ENCODE results near the gene DGCR6L. TPM values are rescaled to one million over a fixed set of nuclear protein-coding genes. Genes with fewer than 3 reads are reported as not detected.
A peak's percentile ranks its signal among the peaks of the same experiment; 100 is the strongest.
"Not testable (repeated sequence)": the region's sequence is repeated elsewhere in the genome, so short reads cannot be mapped to it uniquely, and the experiment has no call there.

DGCR6L gene
- total RNA-seq, 1 experiment from 2014 or later = 50.7 TPM

DNA sequence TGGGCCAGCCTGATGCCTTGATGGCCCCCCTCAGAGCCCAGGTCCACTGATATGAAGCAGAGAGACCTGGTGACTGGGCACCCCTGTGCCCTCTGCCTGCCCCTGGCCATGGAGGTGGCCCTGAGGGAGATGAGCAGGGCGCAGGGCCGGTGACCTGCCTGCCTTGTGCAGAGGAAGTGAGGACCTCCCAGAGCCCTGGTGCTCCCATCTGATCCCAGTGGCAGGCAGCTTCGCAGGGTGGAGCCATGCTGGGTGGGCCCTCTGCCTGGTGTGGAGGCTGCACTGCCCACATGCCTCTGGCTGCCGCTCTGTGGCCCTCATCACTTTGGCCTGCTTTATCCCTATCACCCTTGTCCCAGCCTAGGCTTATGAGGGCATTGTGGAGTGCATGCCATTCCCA is 50.7 kb downstream of the DGCR6L start:
- H3K27ac ChIP-seq (ENCODE audit: low read depth, low read length, poor library complexity, severe bottlenecking); BruUV-seq (replicated peaks); H3K4me1 ChIP-seq (ENCODE audit: insufficient read depth, low read length, poor library complexity, severe bottlenecking); H3K27me3 ChIP-seq (replicated peaks; ENCODE audit: insufficient read depth, low read depth, low read length, poor library complexity); H3K36me3 ChIP-seq (ENCODE audit: insufficient read depth, low read length, poor library complexity, severe bottlenecking); H3K9me3 ChIP-seq (ENCODE audit: low read depth, low read length, poor library complexity, severe bottlenecking); intact Hi-C loops (cut with micrococcal nuclease; ENCODE audit: unreplicated experiment); H3K4me3 ChIP-seq (ENCODE audit: low read depth, low read length, poor library complexity, severe bottlenecking); DNase-seq (ENCODE audit: low spot score); CTCF ChIA-PET; POLR2A ChIA-PET (ENCODE audit: low non-redundant PET): not testable (repeated sequence)

DNA sequence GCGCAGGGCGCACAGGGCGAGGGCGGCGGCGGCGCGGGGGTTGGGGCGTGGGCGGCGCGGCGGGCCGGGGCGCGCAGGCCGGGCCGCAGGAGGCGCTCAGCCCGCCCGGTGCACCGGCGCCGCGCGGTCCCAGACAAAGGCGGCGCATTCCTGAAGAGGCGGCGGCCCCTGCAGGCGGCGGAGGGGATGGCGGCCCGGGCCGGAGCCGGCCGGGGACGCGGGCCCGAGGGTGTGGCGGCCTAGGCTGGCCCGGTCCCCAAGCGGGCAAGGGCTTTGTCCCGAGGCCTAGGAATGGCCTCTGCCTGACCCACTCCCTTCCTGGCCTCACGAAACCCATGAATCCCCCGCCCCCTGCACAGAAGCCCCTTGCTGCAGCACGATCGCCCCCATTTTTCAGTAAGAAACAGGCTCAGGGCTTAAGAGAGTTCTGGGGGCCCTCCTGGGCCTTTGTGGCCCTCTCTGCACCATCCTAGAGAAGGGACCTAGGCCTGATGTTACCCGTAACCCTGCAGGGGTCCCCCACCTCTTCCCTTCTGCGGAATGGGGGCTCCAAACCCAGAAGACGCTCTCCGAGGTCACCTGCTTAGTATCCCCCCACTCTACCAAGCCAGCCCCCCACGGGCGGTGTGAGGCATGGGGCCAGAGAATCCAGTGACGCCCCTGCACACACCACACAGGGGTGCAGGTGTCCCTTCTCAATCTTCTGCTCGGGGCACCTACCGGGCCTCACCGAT is 51.4 kb downstream of the DGCR6L start, which contains the start of gene RTN4R:
RTN4R (minus strand) TSS at position 40 of the 734 bp plus-strand sequence. CDS start 226 bp downstream, outside the sequence.
- intact Hi-C loops (cut with micrococcal nuclease; ENCODE audit: unreplicated experiment) = loop anchor here (1.0 kb wide), 1 partner anchor 111 kb away; no protein-coding TSS in a partner anchor

DNA sequence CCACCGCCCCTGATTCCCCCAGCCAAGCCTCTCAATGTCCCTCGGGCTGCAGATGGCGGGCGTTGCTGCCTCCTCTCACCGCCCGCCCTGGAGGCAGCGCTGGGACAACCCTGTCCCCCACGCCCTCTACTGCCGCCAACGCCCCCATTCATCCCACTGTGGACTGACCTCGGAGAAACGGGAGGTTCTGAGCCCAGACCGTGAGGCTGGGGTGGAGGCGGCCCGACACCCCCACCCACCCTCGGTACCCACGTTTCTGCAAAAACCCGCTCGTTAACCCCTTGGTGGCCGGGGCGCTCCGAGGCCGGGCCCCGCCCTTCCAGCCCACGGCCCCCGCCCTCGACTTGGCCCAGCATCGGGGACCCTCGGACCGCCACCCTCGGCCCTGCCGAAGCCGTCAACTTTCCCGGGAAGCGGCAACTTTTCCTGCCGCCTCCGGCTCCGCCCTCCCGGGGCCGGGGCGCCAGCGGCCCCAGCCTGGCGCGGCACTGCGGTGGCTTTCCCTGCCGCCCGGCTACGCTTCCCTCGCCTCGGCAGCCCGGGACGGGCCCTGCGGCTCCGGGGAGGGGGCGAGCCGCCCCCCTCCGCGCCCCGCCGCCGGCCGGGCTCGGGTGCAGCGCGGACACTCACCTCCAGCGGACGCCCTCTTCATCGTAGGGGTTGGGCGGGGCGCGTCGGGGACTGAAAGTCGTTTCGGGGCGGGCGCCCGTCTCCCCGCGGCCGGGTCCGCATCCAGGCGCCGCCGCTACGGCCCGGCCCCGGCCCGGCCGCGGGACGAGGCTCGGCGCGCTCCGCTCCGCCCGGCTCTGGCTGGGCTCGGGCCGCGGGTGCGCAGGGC is 52.2 kb downstream of the DGCR6L start:
- TF ChIP-seq, protein P1, sequence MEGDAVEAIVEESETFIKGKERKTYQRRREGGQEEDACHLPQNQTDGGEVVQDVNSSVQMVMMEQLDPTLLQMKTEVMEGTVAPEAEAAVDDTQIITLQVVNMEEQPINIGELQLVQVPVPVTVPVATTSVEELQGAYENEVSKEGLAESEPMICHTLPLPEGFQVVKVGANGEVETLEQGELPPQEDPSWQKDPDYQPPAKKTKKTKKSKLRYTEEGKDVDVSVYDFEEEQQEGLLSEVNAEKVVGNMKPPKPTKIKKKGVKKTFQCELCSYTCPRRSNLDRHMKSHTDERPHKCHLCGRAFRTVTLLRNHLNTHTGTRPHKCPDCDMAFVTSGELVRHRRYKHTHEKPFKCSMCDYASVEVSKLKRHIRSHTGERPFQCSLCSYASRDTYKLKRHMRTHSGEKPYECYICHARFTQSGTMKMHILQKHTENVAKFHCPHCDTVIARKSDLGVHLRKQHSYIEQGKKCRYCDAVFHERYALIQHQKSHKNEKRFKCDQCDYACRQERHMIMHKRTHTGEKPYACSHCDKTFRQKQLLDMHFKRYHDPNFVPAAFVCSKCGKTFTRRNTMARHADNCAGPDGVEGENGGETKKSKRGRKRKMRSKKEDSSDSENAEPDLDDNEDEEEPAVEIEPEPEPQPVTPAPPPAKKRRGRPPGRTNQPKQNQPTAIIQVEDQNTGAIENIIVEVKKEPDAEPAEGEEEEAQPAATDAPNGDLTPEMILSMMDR (conservative IDR thresholded peaks at IDR 0.05; ENCODE audit: low read depth, low read length) = no peak
- TF ChIP-seq EZH2 (IDR thresholded peaks at IDR 0.05; ENCODE audit: borderline replicate concordance, low read depth, low read length, poor library complexity, severe bottlenecking) = no peak
- peak; percentile 25 for DNase-seq (ENCODE audit: low spot score)
- no peaks in the 10 kb centered on the region for H3K9me3 ChIP-seq (ENCODE audit: low read depth, low read length, poor library complexity, severe bottlenecking)
- intact Hi-C loops (cut with micrococcal nuclease; ENCODE audit: unreplicated experiment) = loop anchor here (1.0 kb wide), 1 partner anchor 110 kb away; no protein-coding TSS in a partner anchor
- no peaks in the 10 kb centered on the region for H3K27me3 ChIP-seq (replicated peaks; ENCODE audit: insufficient read depth, low read depth, low read length, poor library complexity)
- BruUV-seq (replicated peaks) = no TSS peak
- ChIA-PET POLR2A (ENCODE audit: low non-redundant PET) (no interaction called here), CTCF (no interaction called here)
- H3K27ac ChIP-seq (ENCODE audit: low read depth, low read length, poor library complexity, severe bottlenecking) = no peak overlapping the region
- no peaks in the 10 kb centered on the region for H3K36me3 ChIP-seq (ENCODE audit: insufficient read depth, low read length, poor library complexity, severe bottlenecking)
- H3K4me3 ChIP-seq (ENCODE audit: low read depth, low read length, poor library complexity, severe bottlenecking) = peak overlapping the region; percentile 52
- H3K4me1 ChIP-seq (ENCODE audit: insufficient read depth, low read length, poor library complexity, severe bottlenecking) = peaks cover 8% of the 10 kb centered on the region

More for the DNA sequence above, 51.4 kb downstream of the DGCR6L start, which contains the start of gene RTN4R:
- DNase-seq (ENCODE audit: low spot score) = peak; percentile 70
- Histone ChIP-seq H3K27me3 (replicated peaks; ENCODE audit: insufficient read depth, low read depth, low read length, poor library complexity) (no peaks in the 10 kb centered on the region), H3K4me3 (ENCODE audit: low read depth, low read length, poor library complexity, severe bottlenecking) (peak within 1 kb of the TSS; percentile 52), H3K9me3 (ENCODE audit: low read depth, low read length, poor library complexity, severe bottlenecking) (no peaks in the 10 kb centered on the region), H3K4me1 (ENCODE audit: insufficient read depth, low read length, poor library complexity, severe bottlenecking) (peaks cover 8% of the 10 kb centered on the region), H3K27ac (ENCODE audit: low read depth, low read length, poor library complexity, severe bottlenecking) (peak within 1 kb of the TSS; percentile 37), H3K36me3 (ENCODE audit: insufficient read depth, low read length, poor library complexity, severe bottlenecking) (no peaks in the 10 kb centered on the region)
- ChIA-PET CTCF (no interaction called here), POLR2A (ENCODE audit: low non-redundant PET) (no interaction called here)
- no TSS peak for BruUV-seq (replicated peaks)
- TF ChIP-seq, protein P1 (conservative IDR thresholded peaks at IDR 0.05; ENCODE audit: low read depth, low read length) = peak; percentile 41; the same call in 1 of the 2 replicates
- no peak for TF ChIP-seq EZH2 (IDR thresholded peaks at IDR 0.05; ENCODE audit: borderline replicate concordance, low read depth, low read length, poor library complexity, severe bottlenecking)

DNA sequence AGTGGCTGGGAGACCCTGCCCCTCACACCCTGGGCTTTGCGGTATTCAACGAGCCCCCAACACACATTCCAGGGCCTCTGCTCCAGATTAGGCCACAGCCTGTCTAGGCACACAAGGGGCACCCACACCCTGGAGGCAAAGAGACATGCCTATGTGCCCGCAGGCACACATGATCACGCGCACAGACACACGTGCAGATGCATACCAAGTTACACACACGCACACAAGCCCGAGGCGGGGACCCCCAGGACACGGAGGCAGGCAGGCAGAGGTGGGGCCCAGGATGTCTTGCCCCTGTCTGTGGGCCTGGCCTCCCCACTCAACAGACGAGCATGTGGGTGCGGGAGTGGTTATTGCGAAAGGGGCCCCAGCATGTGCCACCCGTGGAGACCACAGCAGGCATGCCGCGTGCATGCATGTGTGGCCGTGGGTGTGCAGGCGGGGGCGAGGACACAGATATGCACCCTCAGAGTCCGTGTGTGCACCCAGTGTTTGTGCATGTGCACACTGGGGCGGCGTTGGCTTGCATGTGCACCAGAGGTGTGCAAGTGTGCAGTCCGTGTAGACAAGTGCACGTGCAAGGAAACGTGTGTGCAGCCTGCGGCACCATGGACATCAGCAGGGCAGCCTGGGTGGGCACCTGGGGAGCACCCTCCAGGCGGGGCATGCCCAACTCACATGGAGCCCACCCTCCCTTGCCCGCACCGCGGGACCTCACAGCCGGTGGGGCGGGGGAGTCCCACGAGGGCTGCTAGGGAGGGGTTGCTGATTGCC is 53.0 kb downstream of the DGCR6L start:
- intact Hi-C loops (cut with micrococcal nuclease; ENCODE audit: unreplicated experiment); BruUV-seq (replicated peaks); CTCF ChIA-PET: not testable (repeated sequence)

DNA sequence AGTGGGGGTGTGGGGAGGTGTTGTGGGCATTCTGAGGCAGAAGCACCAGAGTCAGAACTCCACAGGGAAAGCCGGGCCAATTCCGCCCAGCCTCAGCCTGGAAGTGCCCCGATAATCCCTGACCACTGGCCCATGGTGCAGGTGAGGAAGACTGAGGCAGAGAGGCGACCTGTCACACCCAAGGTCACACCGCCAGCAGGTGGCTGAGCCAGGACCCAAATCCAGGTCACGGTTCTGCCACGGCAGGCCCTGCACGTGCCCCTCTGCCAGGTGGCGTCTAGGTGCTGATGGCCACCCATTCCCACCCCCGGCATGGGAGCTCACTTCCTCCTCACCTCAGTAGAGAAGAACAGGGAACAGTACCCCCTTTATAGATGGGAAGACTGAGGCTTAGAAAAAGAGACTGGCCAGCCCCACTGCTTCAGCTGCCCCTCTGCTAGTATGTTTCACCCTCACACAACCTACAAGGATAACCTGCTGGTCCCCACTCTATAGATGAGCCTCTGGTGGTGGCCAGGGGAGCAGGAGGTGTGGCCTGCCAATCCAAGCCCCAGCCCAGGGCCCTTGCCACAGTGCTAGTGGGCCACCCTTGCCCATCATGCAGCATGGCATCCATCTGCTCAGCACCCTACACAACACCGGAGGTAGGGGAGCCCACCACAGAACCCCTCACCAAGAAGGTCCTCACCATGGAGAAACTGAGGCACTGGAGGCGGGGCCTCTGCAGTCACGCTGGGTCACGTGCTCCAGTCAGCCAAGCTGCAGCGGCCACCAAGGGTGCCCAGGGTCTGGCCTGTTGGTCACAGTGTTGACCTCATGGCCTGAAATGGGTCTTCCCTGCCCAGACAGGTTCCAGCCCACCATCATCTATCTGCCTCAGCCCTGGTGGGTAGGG is 53.8 kb downstream of the DGCR6L start:
- H3K4me3 ChIP-seq (ENCODE audit: low read depth, low read length, poor library complexity, severe bottlenecking); BruUV-seq (replicated peaks); H3K4me1 ChIP-seq (ENCODE audit: insufficient read depth, low read length, poor library complexity, severe bottlenecking); H3K9me3 ChIP-seq (ENCODE audit: low read depth, low read length, poor library complexity, severe bottlenecking); H3K27ac ChIP-seq (ENCODE audit: low read depth, low read length, poor library complexity, severe bottlenecking); H3K27me3 ChIP-seq (replicated peaks; ENCODE audit: insufficient read depth, low read depth, low read length, poor library complexity); DNase-seq (ENCODE audit: low spot score); intact Hi-C loops (cut with micrococcal nuclease; ENCODE audit: unreplicated experiment); POLR2A ChIA-PET (ENCODE audit: low non-redundant PET); H3K36me3 ChIP-seq (ENCODE audit: insufficient read depth, low read length, poor library complexity, severe bottlenecking); CTCF ChIA-PET: not testable (repeated sequence)

More for the DNA sequence above, 53.0 kb downstream of the DGCR6L start:
- H3K9me3 ChIP-seq (ENCODE audit: low read depth, low read length, poor library complexity, severe bottlenecking); H3K27ac ChIP-seq (ENCODE audit: low read depth, low read length, poor library complexity, severe bottlenecking); H3K4me1 ChIP-seq (ENCODE audit: insufficient read depth, low read length, poor library complexity, severe bottlenecking); POLR2A ChIA-PET (ENCODE audit: low non-redundant PET); H3K36me3 ChIP-seq (ENCODE audit: insufficient read depth, low read length, poor library complexity, severe bottlenecking); DNase-seq (ENCODE audit: low spot score); H3K27me3 ChIP-seq (replicated peaks; ENCODE audit: insufficient read depth, low read depth, low read length, poor library complexity): not testable (repeated sequence)
- H3K4me3 ChIP-seq (ENCODE audit: low read depth, low read length, poor library complexity, severe bottlenecking) = peak overlapping the region; percentile 52

All from A673 (cell line).